ENCODE results near the gene CUX1.
A peak's percentile ranks its signal among the peaks of the same experiment; 100 is the strongest.

The CUX1 gene

GRCh38 chr7:102122026-102122425 is 304.6 kb downstream of the CUX1 start:
- no peak overlapping the region for H3K4me3 ChIP-seq (ENCODE audit: severe bottlenecking)
- no peaks in the 10 kb centered on the region for H3K27me3 ChIP-seq (ENCODE audit: insufficient read depth, poor library complexity, severe bottlenecking)
- peaks cover 17% of the 10 kb centered on the region for H3K4me1 ChIP-seq (ENCODE audit: insufficient read depth, poor library complexity, severe bottlenecking)
- H3K9me3 ChIP-seq (ENCODE audit: severe bottlenecking), result no peaks in the 10 kb centered on the region
- ATAC-seq (ENCODE audit: low read depth), result peak; percentile 48; the same call in 1 of the 3 replicates
- no peaks in the 10 kb centered on the region for H3K36me3 ChIP-seq (ENCODE audit: low read depth)
- no peak for DNase-seq (ENCODE audit: low spot score)
- TF ChIP-seq, protein P1, sequence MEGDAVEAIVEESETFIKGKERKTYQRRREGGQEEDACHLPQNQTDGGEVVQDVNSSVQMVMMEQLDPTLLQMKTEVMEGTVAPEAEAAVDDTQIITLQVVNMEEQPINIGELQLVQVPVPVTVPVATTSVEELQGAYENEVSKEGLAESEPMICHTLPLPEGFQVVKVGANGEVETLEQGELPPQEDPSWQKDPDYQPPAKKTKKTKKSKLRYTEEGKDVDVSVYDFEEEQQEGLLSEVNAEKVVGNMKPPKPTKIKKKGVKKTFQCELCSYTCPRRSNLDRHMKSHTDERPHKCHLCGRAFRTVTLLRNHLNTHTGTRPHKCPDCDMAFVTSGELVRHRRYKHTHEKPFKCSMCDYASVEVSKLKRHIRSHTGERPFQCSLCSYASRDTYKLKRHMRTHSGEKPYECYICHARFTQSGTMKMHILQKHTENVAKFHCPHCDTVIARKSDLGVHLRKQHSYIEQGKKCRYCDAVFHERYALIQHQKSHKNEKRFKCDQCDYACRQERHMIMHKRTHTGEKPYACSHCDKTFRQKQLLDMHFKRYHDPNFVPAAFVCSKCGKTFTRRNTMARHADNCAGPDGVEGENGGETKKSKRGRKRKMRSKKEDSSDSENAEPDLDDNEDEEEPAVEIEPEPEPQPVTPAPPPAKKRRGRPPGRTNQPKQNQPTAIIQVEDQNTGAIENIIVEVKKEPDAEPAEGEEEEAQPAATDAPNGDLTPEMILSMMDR (IDR thresholded peaks at IDR 0.05; ENCODE audit: poor library complexity, severe bottlenecking), result no peak
- H3K27ac ChIP-seq (ENCODE audit: poor library complexity, severe bottlenecking), result peak overlapping the region; percentile 73

- Histone ChIP-seq H3K4me1 (ENCODE audit: insufficient read depth, poor library complexity, severe bottlenecking) (peaks cover 17% of the 10 kb centered on the region), H3K27me3 (ENCODE audit: insufficient read depth, poor library complexity, severe bottlenecking) (no peaks in the 10 kb centered on the region), H3K9me3 (ENCODE audit: severe bottlenecking) (no peaks in the 10 kb centered on the region), H3K36me3 (ENCODE audit: low read depth) (no peaks in the 10 kb centered on the region), H3K4me3 (ENCODE audit: severe bottlenecking) (no peak overlapping the region), H3K27ac (ENCODE audit: poor library complexity, severe bottlenecking) (no peak overlapping the region)
- peak; percentile 87 for ATAC-seq (ENCODE audit: low read depth)
- TF ChIP-seq, protein P1 (IDR thresholded peaks at IDR 0.05; ENCODE audit: poor library complexity, severe bottlenecking), result peak; percentile 37
- no peak for DNase-seq (ENCODE audit: low spot score)
Observed at GRCh38 chr7:102125127-102125596, 307.7 kb downstream of the CUX1 start.

DNA sequence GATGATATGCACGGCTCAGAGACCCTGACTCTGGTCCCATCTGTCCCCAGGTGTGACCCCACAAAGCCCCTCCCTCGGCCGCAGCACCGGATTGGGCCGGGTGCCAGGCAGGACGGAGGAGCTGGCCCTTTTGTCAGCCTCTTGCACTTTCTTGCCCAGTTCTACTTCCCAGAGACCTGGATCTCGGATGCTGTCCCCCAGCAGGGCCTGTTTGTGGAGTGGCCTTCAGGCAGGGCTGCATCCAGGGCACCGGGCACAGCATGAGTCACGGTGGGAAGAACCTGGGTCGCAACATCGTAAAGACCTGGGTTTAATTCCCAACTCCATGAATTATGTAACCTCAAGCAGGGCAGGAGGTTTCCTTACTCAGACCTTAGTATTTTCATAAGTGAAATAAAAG is 310.9 kb downstream of the CUX1 start:
- TF ChIP-seq, protein P1 (IDR thresholded peaks at IDR 0.05; ENCODE audit: poor library complexity, severe bottlenecking), result no peak
- DNase-seq (ENCODE audit: low spot score), result no peak
- ATAC-seq (ENCODE audit: low read depth), result no peak
- Histone ChIP-seq H3K9me3 (ENCODE audit: severe bottlenecking) (no peaks in the 10 kb centered on the region), H3K4me3 (ENCODE audit: severe bottlenecking) (no peak overlapping the region), H3K36me3 (ENCODE audit: low read depth) (no peaks in the 10 kb centered on the region), H3K27ac (ENCODE audit: poor library complexity, severe bottlenecking) (no peak overlapping the region), H3K27me3 (ENCODE audit: insufficient read depth, poor library complexity, severe bottlenecking) (no peaks in the 10 kb centered on the region), H3K4me1 (ENCODE audit: insufficient read depth, poor library complexity, severe bottlenecking) (peaks cover 4% of the 10 kb centered on the region)

DNA sequence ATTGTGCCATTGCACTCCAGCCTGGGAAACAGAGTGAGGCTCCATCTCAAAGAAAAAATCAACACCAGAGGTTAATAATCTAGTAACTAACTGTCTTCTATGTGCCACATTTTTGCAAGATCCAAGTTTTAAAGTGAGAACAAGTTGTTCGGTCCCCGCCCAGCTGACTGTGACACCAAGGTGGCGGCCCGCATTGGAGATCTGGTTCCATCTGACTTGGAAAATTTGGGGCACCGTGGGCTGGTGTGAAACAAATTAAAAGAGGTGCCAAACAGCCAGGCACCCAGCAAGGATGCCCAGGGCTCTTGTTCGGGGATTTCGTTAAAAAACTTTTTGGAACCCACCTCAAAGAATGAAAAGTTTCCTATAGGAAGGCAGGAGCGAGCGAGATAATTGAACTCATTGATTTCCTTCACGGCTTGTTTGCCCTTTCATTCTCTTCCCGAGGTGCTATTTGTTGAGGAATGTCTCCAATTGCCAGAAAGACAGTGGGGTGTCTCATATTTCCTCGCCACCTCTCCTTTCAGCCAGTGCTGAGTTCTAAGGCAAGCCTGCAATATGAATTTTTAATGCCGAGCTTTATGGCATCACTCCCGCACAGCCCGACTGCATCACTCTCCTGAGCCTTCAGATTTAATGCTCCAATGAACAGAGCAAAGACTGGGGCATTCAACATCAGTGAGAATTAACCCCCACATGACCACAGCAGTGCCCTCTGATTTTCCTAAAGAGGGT is 312.4 kb downstream of the CUX1 start:
- no peak overlapping the region for H3K4me3 ChIP-seq (ENCODE audit: severe bottlenecking)
- H3K27ac ChIP-seq (ENCODE audit: poor library complexity, severe bottlenecking), result no peak overlapping the region
- ATAC-seq (ENCODE audit: low read depth) (no peak), DNase-seq (ENCODE audit: low spot score) (no peak)
- TF ChIP-seq, protein P1 (IDR thresholded peaks at IDR 0.05; ENCODE audit: poor library complexity, severe bottlenecking), result no peak
- H3K4me1 ChIP-seq (ENCODE audit: insufficient read depth, poor library complexity, severe bottlenecking), result peaks cover 9% of the 10 kb centered on the region
- no peaks in the 10 kb centered on the region for H3K9me3 ChIP-seq (ENCODE audit: severe bottlenecking)
- no peaks in the 10 kb centered on the region for H3K27me3 ChIP-seq (ENCODE audit: insufficient read depth, poor library complexity, severe bottlenecking)
- H3K36me3 ChIP-seq (ENCODE audit: low read depth), result peaks cover under 1% of the 10 kb centered on the region; the same call in 1 of the 2 replicates

- no peak for DNase-seq (ENCODE audit: low spot score)
- Histone ChIP-seq H3K9me3 (ENCODE audit: severe bottlenecking) (no peaks in the 10 kb centered on the region), H3K36me3 (ENCODE audit: low read depth) (peaks cover 6% of the 10 kb centered on the region; the same call in 1 of the 2 replicates), H3K27me3 (ENCODE audit: insufficient read depth, poor library complexity, severe bottlenecking) (no peaks in the 10 kb centered on the region), H3K4me3 (ENCODE audit: severe bottlenecking) (no peak overlapping the region), H3K27ac (ENCODE audit: poor library complexity, severe bottlenecking) (no peak overlapping the region), H3K4me1 (ENCODE audit: insufficient read depth, poor library complexity, severe bottlenecking) (peaks cover 6% of the 10 kb centered on the region)
- TF ChIP-seq, protein P1 (IDR thresholded peaks at IDR 0.05; ENCODE audit: poor library complexity, severe bottlenecking), result no peak
- ATAC-seq (ENCODE audit: low read depth), result no peak
Observed at GRCh38 chr7:102132209-102132752, 314.9 kb downstream of the CUX1 start.

Data from RWPE2 (cell line).